Gastroesophageal sphincter (tissue), 4 donors: ENCODE results near the gene ARHGEF7. TPM values are rescaled to one million over a fixed set of nuclear protein-coding genes. Genes with fewer than 3 reads are reported as not detected.

Source experiments
- ATAC-seq: fragments of 150-250 bp; one replicate; pipeline ENCODE4 v1.9.1; 2016; ENCODE audit warnings: mild to moderate bottlenecking, moderate library complexity
- H3K27ac ChIP-seq, 4 donors: fragments of 200-600 bp; sonication (generic) in 3 of 4; 1 replicate in 3 of 4; 2 replicates in 1 of 4; pipeline ENCODE4 v1.5.1; 2016 to 2019
- H3K27me3 ChIP-seq: fragments of 200-600 bp; sonication (generic); one replicate; pipeline ENCODE4 v1.5.1; 2019
- H3K36me3 ChIP-seq, 2 donors: fragments of 200-600 bp; sonication (generic); one replicate each; pipeline ENCODE4 v1.5.1; 2019; ENCODE audit warnings: control low read depth in 1 of 2
- H3K4me1 ChIP-seq, 3 donors: fragments of 200-600 bp; sonication (generic); 1 replicate in 2 of 3; 2 replicates in 1 of 3; pipeline ENCODE4 v1.5.1; 2016 to 2019; ENCODE audit warnings: control low read depth in 2 of 3
- H3K4me3 ChIP-seq, 2 donors: fragments of 200-600 bp; sonication (generic); one replicate each; pipeline ENCODE4 v1.5.1; 2019; ENCODE audit warnings: mild to moderate bottlenecking in 1 of 2, moderate library complexity in 1 of 2
- H3K9me3 ChIP-seq, 3 donors: fragments of 200-600 bp; sonication (generic); one replicate each; pipeline ENCODE4 v1.5.1; 2017 to 2019; ENCODE audit warnings: control low read depth in 2 of 3
- EP300 ChIP-seq: sonication (generic); formaldehyde crosslinking; IDR thresholded peaks from one replicate; pipeline ENCODE4 v1.6.1; 2017; ENCODE audit warnings: antibody characterized with exemption, mild to moderate bottlenecking
- POLR2A ChIP-seq, 2 donors: fragments of 450-650 bp; IDR thresholded peaks; one replicate each; pipeline ENCODE4 v1.6.1; 2017; ENCODE audit warnings: antibody characterized with exemption in 2 of 2, mild to moderate bottlenecking in 2 of 2, moderate library complexity in 1 of 2
- POLR2AphosphoS5 ChIP-seq: sonication (generic); formaldehyde crosslinking; IDR thresholded peaks from one replicate; pipeline ENCODE4 v1.6.1; 2017; ENCODE audit warnings: antibody characterized with exemption
- WGBS, 2 donors: methylation state at CpG; one replicate each; pipeline ENCODE4 v1.1.5; 2018; ENCODE audit warnings: low coverage in 1 of 2; 5-methylcytosine and 5-hydroxymethylcytosine counted together
- total RNA-seq, 4 donors: library from RNA; depleted of rRNA; stranded (reverse); fragments of >200 nt; gene quantifications; one replicate each; pipeline ENCODE4 v1.1.0, GENCODE V29; 2016
- TF ChIP-seq, protein P1 (sequence below), 4 experiments: fragments of 200-600 bp in 2 of 4; fragments of 450-650 bp in 2 of 4; sonication (generic) in 1 of 4; IDR thresholded peaks; one replicate each; pipeline ENCODE4 v1.5.1; 2017 to 2019; ENCODE audit warnings: antibody characterized with exemption in 4 of 4, mild to moderate bottlenecking in 2 of 4, moderate library complexity in 2 of 4

The ARHGEF7 gene
- total RNA-seq, 4 donors from 2014 or later: 23.3 to 78.6 (median 47.2) TPM

- no peak for ATAC-seq
- H3K27ac ChIP-seq: no peak overlapping the region
- H3K4me3 ChIP-seq: no peak overlapping the region
- no peaks in the 10 kb centered on the region for H3K9me3 ChIP-seq
- peaks cover 0 to 62% of the 10 kb centered on the region in 2 donors for H3K36me3 ChIP-seq
- WGBS, 2 donors: 100% methylated on average over 1 of the region's 6 CpGs; no CpG with 5 or more reads in 1 of the 2 donors
- no peaks in the 10 kb centered on the region for H3K4me1 ChIP-seq
- H3K27me3 ChIP-seq: no peaks in the 10 kb centered on the region
- no peak for TF ChIP-seq EP300
- TF ChIP-seq, protein P1, sequence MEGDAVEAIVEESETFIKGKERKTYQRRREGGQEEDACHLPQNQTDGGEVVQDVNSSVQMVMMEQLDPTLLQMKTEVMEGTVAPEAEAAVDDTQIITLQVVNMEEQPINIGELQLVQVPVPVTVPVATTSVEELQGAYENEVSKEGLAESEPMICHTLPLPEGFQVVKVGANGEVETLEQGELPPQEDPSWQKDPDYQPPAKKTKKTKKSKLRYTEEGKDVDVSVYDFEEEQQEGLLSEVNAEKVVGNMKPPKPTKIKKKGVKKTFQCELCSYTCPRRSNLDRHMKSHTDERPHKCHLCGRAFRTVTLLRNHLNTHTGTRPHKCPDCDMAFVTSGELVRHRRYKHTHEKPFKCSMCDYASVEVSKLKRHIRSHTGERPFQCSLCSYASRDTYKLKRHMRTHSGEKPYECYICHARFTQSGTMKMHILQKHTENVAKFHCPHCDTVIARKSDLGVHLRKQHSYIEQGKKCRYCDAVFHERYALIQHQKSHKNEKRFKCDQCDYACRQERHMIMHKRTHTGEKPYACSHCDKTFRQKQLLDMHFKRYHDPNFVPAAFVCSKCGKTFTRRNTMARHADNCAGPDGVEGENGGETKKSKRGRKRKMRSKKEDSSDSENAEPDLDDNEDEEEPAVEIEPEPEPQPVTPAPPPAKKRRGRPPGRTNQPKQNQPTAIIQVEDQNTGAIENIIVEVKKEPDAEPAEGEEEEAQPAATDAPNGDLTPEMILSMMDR (IDR thresholded peaks at IDR 0.05): no peak
- no peak for TF ChIP-seq POLR2A (IDR thresholded peaks at IDR 0.05)
- no peak for TF ChIP-seq POLR2AphosphoS5
Measured at GRCh38 chr13:111259058-111259457, 143.9 kb downstream of the ARHGEF7 start.

DNA sequence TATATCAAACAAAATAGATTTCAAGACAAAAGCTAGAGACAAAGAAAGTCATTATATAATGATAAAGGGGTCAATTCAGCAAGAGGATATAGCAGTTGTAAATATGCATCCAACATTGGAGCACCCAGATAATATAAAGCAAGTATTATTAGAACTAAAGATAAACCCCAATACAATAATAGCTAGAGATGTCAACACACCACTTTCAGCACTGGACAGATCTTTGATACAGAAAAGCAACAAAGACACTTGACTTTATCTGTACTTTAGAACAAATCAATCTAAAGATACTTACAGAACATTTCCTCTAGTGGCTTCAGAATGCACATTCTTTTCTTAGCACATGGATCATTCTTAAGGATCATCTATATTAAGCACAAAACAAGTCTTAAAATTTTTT lies 146.2 kb downstream of the ARHGEF7 start:
- Histone ChIP-seq H3K4me3 (no peak overlapping the region), H3K27me3 (no peaks in the 10 kb centered on the region), H3K9me3 (no peaks in the 10 kb centered on the region), H3K27ac (no peak overlapping the region), H3K4me1 (no peaks in the 10 kb centered on the region), H3K36me3 (peaks cover 0 to 60% of the 10 kb centered on the region in 2 donors)
- ATAC-seq: no peak
- TF ChIP-seq, protein P1 (IDR thresholded peaks at IDR 0.05): no peak
- TF ChIP-seq EP300 (no peak), POLR2A (IDR thresholded peaks at IDR 0.05) (no peak), POLR2AphosphoS5 (no peak)

DNA sequence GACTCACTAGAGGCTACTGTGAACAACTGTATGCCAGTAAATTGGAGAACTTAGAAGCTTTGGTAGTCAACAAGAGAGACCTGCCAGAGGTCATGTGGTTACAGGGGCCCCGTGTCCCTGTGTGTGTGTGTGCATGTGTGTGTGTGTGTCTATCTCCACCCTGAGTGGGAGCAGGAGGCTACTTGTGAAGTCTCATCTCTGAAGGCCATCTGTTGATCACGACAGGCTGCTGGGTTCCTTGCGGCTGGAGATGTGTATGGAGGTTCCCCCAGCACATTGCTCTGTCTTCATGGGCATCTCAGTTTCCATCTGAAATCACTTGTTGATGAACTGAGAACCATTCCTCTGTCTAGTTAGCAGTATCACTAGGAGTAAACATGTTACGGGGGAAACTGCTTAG lies 147.2 kb downstream of the ARHGEF7 start:
- Histone ChIP-seq H3K27me3 (no peaks in the 10 kb centered on the region), H3K36me3 (peaks cover 0 to 56% of the 10 kb centered on the region in 2 donors), H3K9me3 (no peaks in the 10 kb centered on the region), H3K4me1 (no peaks in the 10 kb centered on the region), H3K4me3 (no peak overlapping the region), H3K27ac (no peak overlapping the region)
- WGBS, 2 donors: 90 to 97% methylated on average over 3 to 4 of the region's 4 CpGs
- no peak for ATAC-seq
- TF ChIP-seq EP300: no peak
- no peak for TF ChIP-seq POLR2A (IDR thresholded peaks at IDR 0.05)
- TF ChIP-seq, protein P1 (IDR thresholded peaks at IDR 0.05): no peak
- TF ChIP-seq POLR2AphosphoS5: no peak

DNA sequence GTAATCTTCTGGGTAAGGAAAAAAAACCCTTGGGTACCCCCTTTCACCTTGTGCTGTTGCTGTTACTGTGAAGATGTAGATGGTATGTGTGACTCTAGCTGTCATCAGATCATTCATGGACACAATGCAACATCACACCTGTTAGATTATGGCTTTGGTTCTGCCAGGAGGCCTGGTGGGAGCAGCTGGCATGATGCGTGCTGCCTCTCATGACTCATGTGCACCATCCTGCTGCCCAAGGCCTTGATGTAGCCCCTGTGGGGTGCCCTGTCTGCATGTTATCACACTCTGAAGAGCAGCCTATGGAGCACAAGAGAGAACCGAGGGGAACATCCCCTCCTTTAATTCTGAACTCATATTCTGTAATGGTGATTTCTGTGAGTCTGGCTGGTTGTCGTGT lies 147.6 kb downstream of the ARHGEF7 start:
- no peaks in the 10 kb centered on the region for H3K9me3 ChIP-seq
- no peak overlapping the region for H3K27ac ChIP-seq
- no peak for TF ChIP-seq POLR2AphosphoS5
- TF ChIP-seq, protein P1 (IDR thresholded peaks at IDR 0.05): no peak
- peaks cover 0 to 56% of the 10 kb centered on the region in 2 donors for H3K36me3 ChIP-seq
- WGBS, 2 donors: 65 to 80% methylated on average over 2 of the region's 3 CpGs
- no peak overlapping the region for H3K4me3 ChIP-seq
- no peaks in the 10 kb centered on the region for H3K4me1 ChIP-seq
- ATAC-seq: no peak
- no peaks in the 10 kb centered on the region for H3K27me3 ChIP-seq

DNA sequence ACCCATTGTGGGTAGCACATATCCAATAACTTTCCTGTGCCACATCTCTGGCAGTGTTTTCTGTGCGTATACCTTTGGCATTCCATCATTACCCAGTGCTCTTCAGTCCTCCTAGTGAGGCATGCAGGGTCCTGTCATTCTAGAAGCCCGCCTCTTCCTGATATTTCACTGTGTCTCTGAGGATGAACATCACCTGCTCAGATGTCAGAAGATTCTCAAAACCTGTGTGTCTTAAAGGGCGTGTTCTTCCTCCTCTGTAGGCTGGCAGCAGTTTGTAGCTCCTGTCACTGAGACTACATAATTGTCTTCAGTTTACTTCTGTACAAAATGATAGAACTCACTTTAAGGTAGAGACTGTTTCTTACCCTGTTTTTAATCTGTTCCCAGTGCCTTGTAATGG lies 148.5 kb downstream of the ARHGEF7 start:
- H3K4me3 ChIP-seq: no peak overlapping the region
- H3K27me3 ChIP-seq: no peaks in the 10 kb centered on the region
- 81 to 96% methylated on average over 3 of the region's 3 CpGs for WGBS, 2 donors
- no peak for TF ChIP-seq POLR2A (IDR thresholded peaks at IDR 0.05)
- no peak for TF ChIP-seq POLR2AphosphoS5
- TF ChIP-seq, protein P1 (IDR thresholded peaks at IDR 0.05): no peak
- no peak for TF ChIP-seq EP300
- no peak for ATAC-seq
- H3K4me1 ChIP-seq: no peaks in the 10 kb centered on the region
- H3K9me3 ChIP-seq: no peaks in the 10 kb centered on the region
- peaks cover 0 to 56% of the 10 kb centered on the region in 2 donors for H3K36me3 ChIP-seq
- no peak overlapping the region for H3K27ac ChIP-seq
